Measurements from ENCODE around the gene SH3GL1. TPM values are rescaled to one million over a fixed set of nuclear protein-coding genes. Genes with fewer than 3 reads are reported as not detected.
A peak's percentile ranks its signal among the peaks of the same experiment; 100 is the strongest.

The SH3GL1 gene
- total RNA-seq, 2 experiments from 2014 or later: 43.3 to 57.7 TPM

- Mint-ChIP-seq H3K36me3 (peaks cover 33% of the 10 kb centered on the region), H3K4me3 (peak overlapping the region; percentile 94), H3K27me3 (no peaks in the 10 kb centered on the region), H3K9me3 (ENCODE audit: low read depth) (no peaks in the 10 kb centered on the region), H3K4me1 (peaks cover 62% of the 10 kb centered on the region), H3K27ac (peak overlapping the region; percentile 97)
- DNase-seq (no peak), ATAC-seq (no peak)
- CTCF ChIA-PET: interaction anchor here (1.0 to 3.3 kb wide), 13 partner anchors 24 to 414 kb away, joined by 3 to 34 read pairs (median 6); partner anchors contain the start of genes MPND and YJU2
These were observed 1.4 kb upstream of the SH3GL1 start for GRCh38 chr19:4401769-4402170.

- DNase-seq: no peak
- no peaks in the 10 kb centered on the region for H3K9me3 Mint-ChIP-seq (ENCODE audit: low read depth)
- no peaks in the 10 kb centered on the region for H3K27me3 Mint-ChIP-seq
- peak; percentile 3 for ATAC-seq
- CTCF ChIA-PET: interaction anchor here (0.6 to 3.3 kb wide), 18 partner anchors 11 to 414 kb away, joined by 3 to 34 read pairs (median 5); partner anchors contain the start of genes EEF2, MPND and YJU2
- peaks cover 58% of the 10 kb centered on the region for H3K4me1 Mint-ChIP-seq
- peaks cover 34% of the 10 kb centered on the region for H3K36me3 Mint-ChIP-seq
- peak overlapping the region; percentile 97 for H3K4me3 Mint-ChIP-seq
- peak overlapping the region; percentile 89 for H3K27ac Mint-ChIP-seq
These were observed 574 bp downstream of the SH3GL1 start for GRCh38 chr19:4399812-4400134.

- peaks cover 53% of the 10 kb centered on the region for H3K4me1 Mint-ChIP-seq
These were observed 3.2 kb downstream of the SH3GL1 start for GRCh38 chr19:4396949-4397783.

GRCh38 chr19:4393947-4394590, 6.3 kb downstream of the SH3GL1 start:
- no peak overlapping the region for H3K4me3 Mint-ChIP-seq
- H3K36me3 Mint-ChIP-seq: peaks cover 24% of the 10 kb centered on the region
- no peak for DNase-seq
- no peak for ATAC-seq
- H3K9me3 Mint-ChIP-seq (ENCODE audit: low read depth): no peaks in the 10 kb centered on the region
- H3K4me1 Mint-ChIP-seq: peaks cover 54% of the 10 kb centered on the region
- H3K27ac Mint-ChIP-seq: peak overlapping the region; percentile 34
- no peaks in the 10 kb centered on the region for H3K27me3 Mint-ChIP-seq
- CTCF ChIA-PET: interaction anchor here (1.0 to 1.1 kb wide), 2 partner anchors 11 to 126 kb away, joined by 3 read pairs; no protein-coding TSS in a partner anchor

More at GRCh38 chr19:4396949-4397783, 3.2 kb downstream of the SH3GL1 start:
- Mint-ChIP-seq H3K36me3 (peaks cover 23% of the 10 kb centered on the region), H3K9me3 (ENCODE audit: low read depth) (no peaks in the 10 kb centered on the region), H3K27ac (no peak overlapping the region), H3K27me3 (no peaks in the 10 kb centered on the region), H3K4me3 (no peak overlapping the region)
- no peak for DNase-seq
- ATAC-seq: no peak
- CTCF ChIA-PET: interaction anchor here (2.2 kb wide), 1 partner anchor 27 kb away, joined by 9 read pairs; no protein-coding TSS in a partner anchor

- Mint-ChIP-seq H3K9me3 (ENCODE audit: low read depth) (no peaks in the 10 kb centered on the region), H3K27ac (no peak overlapping the region), H3K4me3 (no peak overlapping the region), H3K36me3 (peaks cover 22% of the 10 kb centered on the region), H3K4me1 (peaks cover 44% of the 10 kb centered on the region), H3K27me3 (no peaks in the 10 kb centered on the region)
- DNase-seq (no peak), ATAC-seq (no peak)
- CTCF ChIA-PET: interaction anchor here (0.6 kb wide), 1 partner anchor 60 kb away, joined by 3 read pairs; no protein-coding TSS in a partner anchor
These were observed 8.5 kb downstream of the SH3GL1 start for GRCh38 chr19:4391701-4392483.

- H3K4me1 Mint-ChIP-seq: peaks cover 38% of the 10 kb centered on the region
- ATAC-seq (no peak), DNase-seq (no peak)
- H3K9me3 Mint-ChIP-seq (ENCODE audit: low read depth): no peaks in the 10 kb centered on the region
- H3K4me3 Mint-ChIP-seq: no peak overlapping the region
- H3K27ac Mint-ChIP-seq: no peak overlapping the region
- H3K36me3 Mint-ChIP-seq: peaks cover 17% of the 10 kb centered on the region
- no peaks in the 10 kb centered on the region for H3K27me3 Mint-ChIP-seq
- CTCF ChIA-PET: interaction anchor here (1.1 kb wide), 1 partner anchor 39 kb away, joined by 3 read pairs; no protein-coding TSS in a partner anchor
These were observed 9.0 kb downstream of the SH3GL1 start for GRCh38 chr19:4391306-4391693.

GRCh38 chr19:4390567-4391305, 9.6 kb downstream of the SH3GL1 start:
- peaks cover 13% of the 10 kb centered on the region for H3K36me3 Mint-ChIP-seq
- CTCF ChIA-PET: interaction anchor here (1.1 kb wide), 1 partner anchor 39 kb away, joined by 3 read pairs; no protein-coding TSS in a partner anchor

GRCh38 chr19:4390017-4390566, 10.3 kb downstream of the SH3GL1 start:
- CTCF ChIA-PET: interaction anchor here (1.1 kb wide), 1 partner anchor 38 kb away, joined by 3 read pairs; no protein-coding TSS in a partner anchor
- ATAC-seq: no peak

More at GRCh38 chr19:4390567-4391305, 9.6 kb downstream of the SH3GL1 start:
- no peaks in the 10 kb centered on the region for H3K9me3 Mint-ChIP-seq (ENCODE audit: low read depth)
- peaks cover 38% of the 10 kb centered on the region for H3K4me1 Mint-ChIP-seq
- no peak overlapping the region for H3K4me3 Mint-ChIP-seq
- ATAC-seq: no peak
- H3K27ac Mint-ChIP-seq: peak overlapping the region; percentile 77
- H3K27me3 Mint-ChIP-seq: no peaks in the 10 kb centered on the region
- DNase-seq: no peak

GRCh38 chr19:4389511-4390016, 10.8 kb downstream of the SH3GL1 start:
- H3K27ac Mint-ChIP-seq: no peak overlapping the region
- peaks cover 33% of the 10 kb centered on the region for H3K4me1 Mint-ChIP-seq
- H3K9me3 Mint-ChIP-seq (ENCODE audit: low read depth): no peaks in the 10 kb centered on the region
- ATAC-seq: no peak
- no peaks in the 10 kb centered on the region for H3K27me3 Mint-ChIP-seq
- peaks cover 8% of the 10 kb centered on the region for H3K36me3 Mint-ChIP-seq
- no peak for DNase-seq
- no peak overlapping the region for H3K4me3 Mint-ChIP-seq
- CTCF ChIA-PET: no interaction called here

More at GRCh38 chr19:4390017-4390566, 10.3 kb downstream of the SH3GL1 start:
- Mint-ChIP-seq H3K4me3 (no peak overlapping the region), H3K27me3 (no peaks in the 10 kb centered on the region), H3K9me3 (ENCODE audit: low read depth) (no peaks in the 10 kb centered on the region), H3K4me1 (peaks cover 34% of the 10 kb centered on the region), H3K27ac (peak overlapping the region; percentile 77), H3K36me3 (peaks cover 9% of the 10 kb centered on the region)
- DNase-seq: no peak

- ATAC-seq (no peak), DNase-seq (no peak)
- Mint-ChIP-seq H3K27ac (no peak overlapping the region), H3K4me3 (no peak overlapping the region), H3K9me3 (ENCODE audit: low read depth) (no peaks in the 10 kb centered on the region), H3K27me3 (no peaks in the 10 kb centered on the region), H3K36me3 (peaks cover 7% of the 10 kb centered on the region), H3K4me1 (peaks cover 27% of the 10 kb centered on the region)
- CTCF ChIA-PET: interaction anchor here (0.9 kb wide), 1 partner anchor 10 kb away, joined by 3 read pairs; no protein-coding TSS in a partner anchor
These were observed 11.3 kb downstream of the SH3GL1 start for GRCh38 chr19:4389064-4389375.

GRCh38 chr19:4388337-4389063, 11.8 kb downstream of the SH3GL1 start:
- no peaks in the 10 kb centered on the region for H3K9me3 Mint-ChIP-seq (ENCODE audit: low read depth)
- H3K4me1 Mint-ChIP-seq: peaks cover 25% of the 10 kb centered on the region
- DNase-seq (no peak), ATAC-seq (no peak)
- peaks cover 9% of the 10 kb centered on the region for H3K36me3 Mint-ChIP-seq
- CTCF ChIA-PET: interaction anchor here (0.9 to 2.0 kb wide), 3 partner anchors 10 to 121 kb away, joined by 3 to 5 read pairs (median 3); partner anchors contain the start of gene SH3GL1
- H3K27me3 Mint-ChIP-seq: no peaks in the 10 kb centered on the region
- no peak overlapping the region for H3K27ac Mint-ChIP-seq
- H3K4me3 Mint-ChIP-seq: no peak overlapping the region
